HG03469 (cell line): ENCODE results near the gene GTF2A2.

Experiments
- ATAC-seq: cut with Tn5 transposase; IDR thresholded peaks from one replicate; pipeline ENCODE4 v1.9.1; 2021; ENCODE audit warnings: mild to moderate bottlenecking, moderate library complexity, moderate number of reproducible peaks; ENCODE audit not compliant: unreplicated experiment

The GTF2A2 gene

DNA sequence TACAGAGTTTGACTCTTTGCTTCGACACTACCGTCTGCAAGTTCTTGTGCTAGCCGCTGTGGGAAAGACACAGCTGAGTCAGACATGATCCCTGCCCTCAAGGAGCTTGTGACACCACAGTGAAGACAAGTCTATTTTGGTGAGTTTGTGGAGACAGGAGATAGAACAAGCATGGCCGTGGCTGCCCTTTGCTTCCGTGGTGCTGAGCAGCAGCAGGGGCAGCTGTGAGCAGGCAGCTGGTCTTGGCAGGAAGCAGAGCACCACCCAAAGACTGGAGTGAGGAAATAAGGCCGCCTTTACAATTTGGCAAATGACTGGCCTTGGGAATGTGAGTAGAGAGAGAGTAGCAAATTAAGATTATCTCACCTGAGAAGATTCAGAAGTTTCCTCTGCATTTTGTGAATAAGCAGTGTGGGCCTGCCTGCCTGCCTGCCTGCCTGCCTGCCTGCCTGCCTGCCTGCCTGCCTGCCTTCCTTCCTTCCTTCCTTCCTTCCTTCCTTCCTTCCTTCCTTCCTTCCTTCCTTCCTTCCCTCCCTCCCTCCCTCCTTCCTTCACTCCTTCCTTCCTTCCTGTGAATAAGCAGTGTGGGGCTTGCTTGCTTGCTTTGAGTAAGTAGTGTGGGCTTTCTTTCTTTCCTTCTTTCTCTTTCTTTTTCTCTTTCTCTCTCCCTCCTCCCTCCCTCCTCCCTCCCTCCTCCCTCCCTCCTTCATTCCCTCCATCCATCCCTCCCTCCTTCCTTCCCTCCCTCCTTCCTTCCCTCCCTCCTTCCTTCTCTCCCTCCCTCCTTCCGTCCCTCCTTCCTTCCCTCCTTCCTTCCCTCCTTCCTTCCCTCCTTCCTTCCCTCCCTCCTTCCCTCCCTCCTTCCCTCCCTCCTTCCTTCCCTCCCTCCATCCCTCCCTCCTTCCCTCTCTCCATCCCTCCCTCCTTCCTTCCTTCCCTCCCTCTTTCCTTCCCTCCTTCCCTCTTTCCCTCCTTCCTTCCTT is 47.3 kb downstream of the GTF2A2 start:
- no peak for ATAC-seq

GRCh38 chr15:59605994-59606393 is 51.3 kb downstream of the GTF2A2 start:
- ATAC-seq: no peak

- no peak for ATAC-seq
These were observed 58.9 kb downstream of the GTF2A2 start for GRCh38 chr15:59598461-59598860.

DNA sequence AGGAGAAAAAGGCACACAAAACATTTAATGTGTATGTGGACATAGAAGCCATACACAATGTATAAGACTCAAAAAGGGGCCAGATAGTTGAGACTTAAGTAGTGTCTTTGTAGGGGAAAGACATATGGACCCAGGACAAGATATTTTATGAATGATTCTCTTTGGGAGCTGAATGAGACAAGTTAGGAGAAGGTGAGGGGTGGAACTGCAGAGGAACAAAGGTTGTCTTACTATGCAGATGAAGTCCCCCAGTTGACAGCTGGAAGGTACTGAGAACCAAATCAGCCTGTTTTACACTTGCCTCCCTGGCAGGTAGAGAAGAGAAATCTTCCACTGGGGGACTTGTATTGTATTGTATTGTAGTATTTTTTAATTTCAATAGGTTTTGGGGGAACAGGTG is 60.7 kb downstream of the GTF2A2 start:
- ATAC-seq: no peak

DNA sequence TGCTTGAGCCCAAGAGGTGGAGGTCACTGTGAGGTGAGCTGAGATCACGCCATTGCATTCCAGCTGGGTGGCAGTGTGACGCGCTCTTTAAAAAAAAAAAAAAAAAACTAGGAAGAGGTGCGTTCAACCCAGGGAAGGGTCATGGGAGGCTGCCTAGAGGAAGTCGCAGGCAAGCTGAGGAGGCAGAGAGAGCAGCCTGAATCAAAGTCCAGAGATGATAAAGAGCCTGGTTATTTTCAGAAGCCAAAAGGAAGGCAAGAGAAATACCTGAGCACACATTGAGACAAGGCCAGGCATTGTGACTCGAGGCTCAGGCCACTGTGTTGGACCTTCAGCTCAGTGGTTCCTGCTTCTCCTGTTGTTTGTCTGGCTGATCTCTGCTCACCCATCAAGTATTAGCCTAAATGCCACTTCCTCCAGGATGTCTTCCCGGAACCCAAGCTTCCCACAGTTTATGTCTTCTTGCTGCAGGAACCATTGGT is 61.8 kb downstream of the GTF2A2 start:
- ATAC-seq: no peak

DNA sequence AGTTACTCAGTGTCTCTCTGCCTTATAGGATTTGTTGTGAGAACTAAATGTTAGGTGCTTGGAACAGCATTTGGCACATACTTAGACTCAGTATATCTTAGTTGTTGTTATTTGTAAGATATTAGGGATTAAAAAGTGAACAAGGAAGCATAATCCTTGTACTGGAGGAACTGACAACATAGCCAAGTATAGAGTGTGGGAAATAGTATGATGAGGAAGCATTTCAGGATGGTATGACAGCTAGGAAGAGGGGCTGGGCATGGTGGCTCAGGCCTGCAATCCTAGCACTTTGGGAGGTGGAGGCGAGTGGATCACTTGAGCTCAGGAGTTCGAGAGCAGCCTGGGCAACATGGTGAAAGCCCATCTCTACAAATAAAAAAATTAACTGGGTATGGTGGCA is 62.3 kb downstream of the GTF2A2 start:
- no peak for ATAC-seq

- no peak for ATAC-seq
These were observed 62.8 kb downstream of the GTF2A2 start for GRCh38 chr15:59594493-59594942.

DNA sequence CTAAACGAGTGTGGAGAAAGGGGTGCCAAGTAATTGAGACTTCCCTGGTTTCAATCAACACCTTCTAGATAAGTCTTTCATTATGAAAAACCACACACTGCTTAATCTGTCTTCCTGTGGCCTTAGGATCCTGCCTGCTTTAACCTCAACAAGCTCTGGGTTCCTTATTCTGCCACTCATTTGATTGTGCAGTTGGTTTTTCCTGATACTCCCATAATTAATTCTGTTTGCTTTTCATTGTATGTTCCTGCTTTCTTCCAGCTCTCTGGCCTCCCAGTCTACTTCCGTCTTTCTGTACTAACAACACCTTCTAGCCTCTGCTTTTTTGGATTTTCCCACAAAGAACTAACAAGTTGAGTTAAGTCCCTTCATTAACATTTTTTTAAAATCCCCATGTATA is 66.0 kb downstream of the GTF2A2 start:
- ATAC-seq: no peak

DNA sequence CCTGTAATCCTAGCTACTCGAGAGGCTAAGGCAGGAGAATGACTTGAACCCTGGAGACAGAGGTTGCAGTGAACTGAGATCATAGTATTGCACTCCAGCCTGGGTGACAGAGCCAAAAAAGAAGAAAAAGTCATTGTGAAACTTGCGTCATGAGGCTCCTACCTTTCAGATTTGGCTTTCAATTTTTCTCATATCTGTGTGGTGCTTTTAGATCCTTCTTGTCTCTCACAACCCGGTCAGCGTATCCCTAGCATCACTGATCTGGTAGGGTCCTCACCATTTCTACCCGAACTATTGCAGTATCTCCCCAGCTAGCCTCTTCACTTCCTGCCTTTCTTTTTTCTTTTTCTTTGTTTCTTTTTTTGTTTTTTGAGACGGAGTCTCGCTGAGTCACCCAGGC is 67.3 kb downstream of the GTF2A2 start:
- ATAC-seq: no peak
